ENCODE data around the gene HIVEP3.

The HIVEP3 gene

GRCh38 chr1:41791667-41792484 lies 126.8 kb downstream of the HIVEP3 start:
- Histone ChIP-seq H3K9me3 (replicated peaks in 1 of 2; ENCODE audit: control insufficient read depth in 2 of 2, insufficient read depth in 1 of 2, low read depth in 1 of 2, low read length in 2 of 2) (no peaks in the 10 kb centered on the region), H2BK12ac (ENCODE audit: low read length) (no peak overlapping the region), H3K4me2 (ENCODE audit: insufficient read depth, low read length, poor library complexity, severe bottlenecking) (no peak overlapping the region), H2BK120ac (ENCODE audit: low read depth, low read length) (no peak overlapping the region), H3K18ac (ENCODE audit: low read length) (no peak overlapping the region), H3K9ac (ENCODE audit: low read depth, low read length, poor library complexity) (no peak overlapping the region), H3K4ac (ENCODE audit: low read length) (no peak overlapping the region), H3K23ac (ENCODE audit: low read depth, low read length, poor library complexity) (no peak overlapping the region), H4K8ac (ENCODE audit: low read depth, low read length) (no peak overlapping the region), H3K4me1 (ENCODE audit: control insufficient read depth in 2 of 2, insufficient read depth in 1 of 2, low read depth in 1 of 2, low read length in 2 of 2) (no peaks in the 10 kb centered on the region), H3K79me1 (ENCODE audit: low read depth, low read length) (no peaks in the 10 kb centered on the region), H2BK15ac (ENCODE audit: low read length) (no peak overlapping the region), H3K4me3 (ENCODE audit: low read length in 2 of 2) (no peak overlapping the region), H3K27me3 (ENCODE audit: control insufficient read depth in 3 of 3, insufficient read depth in 3 of 3, low read depth in 1 of 3, low read length in 3 of 3) (no peaks in the 10 kb centered on the region), H2BK5ac (ENCODE audit: low read length) (no peak overlapping the region), H3K36me3 (replicated peaks in 1 of 2; ENCODE audit: control insufficient read depth in 2 of 2, insufficient read depth in 2 of 2, low read length in 2 of 2) (no peaks in the 10 kb centered on the region), H4K91ac (ENCODE audit: low read depth, low read length, poor library complexity) (no peak overlapping the region), H3K14ac (ENCODE audit: low read length) (no peak overlapping the region), H3K27ac (replicated peaks; ENCODE audit: low read length) (no peak overlapping the region), H2AFZ (ENCODE audit: low read length) (no peak overlapping the region), H2AK5ac (ENCODE audit: low read depth, low read length) (no peak overlapping the region)
- no peak for DNase-seq (ENCODE audit: low spot score)
- no CpG with 5 or more reads among the region's 5 CpGs for WGBS, 2 donors (ENCODE audit: extremely low coverage in 2 of 2, insufficient read length in 2 of 2, insufficient replicate concordance in 1 of 2)

- no peak overlapping the region for H2BK15ac ChIP-seq (ENCODE audit: low read length)
- no peak overlapping the region for H4K91ac ChIP-seq (ENCODE audit: low read depth, low read length, poor library complexity)
- no peak overlapping the region for H2AK5ac ChIP-seq (ENCODE audit: low read depth, low read length)
- DNase-seq (ENCODE audit: low spot score), result no peak
- no peaks in the 10 kb centered on the region for H3K27me3 ChIP-seq (ENCODE audit: control insufficient read depth in 3 of 3, insufficient read depth in 3 of 3, low read depth in 1 of 3, low read length in 3 of 3)
- no peak overlapping the region for H2BK120ac ChIP-seq (ENCODE audit: low read depth, low read length)
- no peak overlapping the region for H3K9ac ChIP-seq (ENCODE audit: low read depth, low read length, poor library complexity)
- no peak overlapping the region for H3K14ac ChIP-seq (ENCODE audit: low read length)
- no peak overlapping the region for H2AFZ ChIP-seq (ENCODE audit: low read length)
- H3K4me3 ChIP-seq (ENCODE audit: low read length in 2 of 2), result no peak overlapping the region
- WGBS, 2 donors (ENCODE audit: extremely low coverage in 2 of 2, insufficient read length in 2 of 2, insufficient replicate concordance in 1 of 2), result no CpG with 5 or more reads among the region's 4 CpGs
- H3K23ac ChIP-seq (ENCODE audit: low read depth, low read length, poor library complexity), result no peak overlapping the region
- H3K18ac ChIP-seq (ENCODE audit: low read length), result no peak overlapping the region
- H3K4me2 ChIP-seq (ENCODE audit: insufficient read depth, low read length, poor library complexity, severe bottlenecking), result no peak overlapping the region
- no peak overlapping the region for H2BK5ac ChIP-seq (ENCODE audit: low read length)
- H3K36me3 ChIP-seq (replicated peaks in 1 of 2; ENCODE audit: control insufficient read depth in 2 of 2, insufficient read depth in 2 of 2, low read length in 2 of 2), result no peaks in the 10 kb centered on the region
- H3K27ac ChIP-seq (replicated peaks; ENCODE audit: low read length), result no peak overlapping the region
- H3K4me1 ChIP-seq (ENCODE audit: control insufficient read depth in 2 of 2, insufficient read depth in 1 of 2, low read depth in 1 of 2, low read length in 2 of 2), result no peaks in the 10 kb centered on the region
- H3K9me3 ChIP-seq (replicated peaks in 1 of 2; ENCODE audit: control insufficient read depth in 2 of 2, insufficient read depth in 1 of 2, low read depth in 1 of 2, low read length in 2 of 2), result no peaks in the 10 kb centered on the region
- no peak overlapping the region for H4K8ac ChIP-seq (ENCODE audit: low read depth, low read length)
- no peaks in the 10 kb centered on the region for H3K79me1 ChIP-seq (ENCODE audit: low read depth, low read length)
- H2BK12ac ChIP-seq (ENCODE audit: low read length), result no peak overlapping the region
- H3K4ac ChIP-seq (ENCODE audit: low read length), result no peak overlapping the region
Observed at GRCh38 chr1:41790351-41790750, 128.4 kb downstream of the HIVEP3 start.

GRCh38 chr1:41789661-41790330 lies 128.9 kb downstream of the HIVEP3 start:
- Histone ChIP-seq H2BK5ac (ENCODE audit: low read length) (no peak overlapping the region), H3K9ac (ENCODE audit: low read depth, low read length, poor library complexity) (no peak overlapping the region), H3K27ac (replicated peaks; ENCODE audit: low read length) (no peak overlapping the region), H2AFZ (ENCODE audit: low read length) (no peak overlapping the region), H2BK120ac (ENCODE audit: low read depth, low read length) (no peak overlapping the region), H4K91ac (ENCODE audit: low read depth, low read length, poor library complexity) (no peak overlapping the region), H3K36me3 (replicated peaks in 1 of 2; ENCODE audit: control insufficient read depth in 2 of 2, insufficient read depth in 2 of 2, low read length in 2 of 2) (no peaks in the 10 kb centered on the region), H3K4ac (ENCODE audit: low read length) (no peak overlapping the region), H3K9me3 (replicated peaks in 1 of 2; ENCODE audit: control insufficient read depth in 2 of 2, insufficient read depth in 1 of 2, low read depth in 1 of 2, low read length in 2 of 2) (no peaks in the 10 kb centered on the region), H3K14ac (ENCODE audit: low read length) (no peak overlapping the region), H2BK12ac (ENCODE audit: low read length) (no peak overlapping the region), H3K23ac (ENCODE audit: low read depth, low read length, poor library complexity) (no peak overlapping the region), H3K4me1 (ENCODE audit: control insufficient read depth in 2 of 2, insufficient read depth in 1 of 2, low read depth in 1 of 2, low read length in 2 of 2) (no peaks in the 10 kb centered on the region), H2BK15ac (ENCODE audit: low read length) (no peak overlapping the region), H3K27me3 (ENCODE audit: control insufficient read depth in 3 of 3, insufficient read depth in 3 of 3, low read depth in 1 of 3, low read length in 3 of 3) (no peaks in the 10 kb centered on the region), H3K79me1 (ENCODE audit: low read depth, low read length) (no peaks in the 10 kb centered on the region), H3K4me3 (ENCODE audit: low read length in 2 of 2) (no peak overlapping the region), H3K4me2 (ENCODE audit: insufficient read depth, low read length, poor library complexity, severe bottlenecking) (no peak overlapping the region), H4K8ac (ENCODE audit: low read depth, low read length) (no peak overlapping the region), H2AK5ac (ENCODE audit: low read depth, low read length) (no peak overlapping the region), H3K18ac (ENCODE audit: low read length) (no peak overlapping the region)
- DNase-seq (ENCODE audit: low spot score), result no peak
- WGBS, 2 donors (ENCODE audit: extremely low coverage in 2 of 2, insufficient read length in 2 of 2, insufficient replicate concordance in 1 of 2), result no CpG with 5 or more reads among the region's 3 CpGs

- peaks cover 0 to 4% (median 0%) of the 10 kb centered on the region in 3 experiments for H3K27me3 ChIP-seq (ENCODE audit: control insufficient read depth in 3 of 3, insufficient read depth in 3 of 3, low read depth in 1 of 3, low read length in 3 of 3)
- H2AFZ ChIP-seq (ENCODE audit: low read length), result no peak overlapping the region
- no peak overlapping the region for H2BK12ac ChIP-seq (ENCODE audit: low read length)
- H3K4me2 ChIP-seq (ENCODE audit: insufficient read depth, low read length, poor library complexity, severe bottlenecking), result no peak overlapping the region
- H3K9me3 ChIP-seq (replicated peaks in 1 of 2; ENCODE audit: control insufficient read depth in 2 of 2, insufficient read depth in 1 of 2, low read depth in 1 of 2, low read length in 2 of 2), result no peaks in the 10 kb centered on the region
- H3K14ac ChIP-seq (ENCODE audit: low read length), result no peak overlapping the region
- no peaks in the 10 kb centered on the region for H3K36me3 ChIP-seq (replicated peaks in 1 of 2; ENCODE audit: control insufficient read depth in 2 of 2, insufficient read depth in 2 of 2, low read length in 2 of 2)
- H3K4me1 ChIP-seq (ENCODE audit: control insufficient read depth in 2 of 2, insufficient read depth in 1 of 2, low read depth in 1 of 2, low read length in 2 of 2), result no peaks in the 10 kb centered on the region
- no peak overlapping the region for H3K18ac ChIP-seq (ENCODE audit: low read length)
- no peak overlapping the region for H4K8ac ChIP-seq (ENCODE audit: low read depth, low read length)
- no peak overlapping the region for H3K23ac ChIP-seq (ENCODE audit: low read depth, low read length, poor library complexity)
- H3K4me3 ChIP-seq (ENCODE audit: low read length in 2 of 2), result no peak overlapping the region
- H2AK5ac ChIP-seq (ENCODE audit: low read depth, low read length), result peak overlapping the region; percentile 20
- H3K27ac ChIP-seq (replicated peaks; ENCODE audit: low read length), result no peak overlapping the region
- H2BK5ac ChIP-seq (ENCODE audit: low read length), result no peak overlapping the region
- H2BK120ac ChIP-seq (ENCODE audit: low read depth, low read length), result no peak overlapping the region
- no peak for DNase-seq (ENCODE audit: low spot score)
- WGBS, 2 donors (ENCODE audit: extremely low coverage in 2 of 2, insufficient read length in 2 of 2, insufficient replicate concordance in 1 of 2), result no CpG with 5 or more reads among the region's 3 CpGs
- H2BK15ac ChIP-seq (ENCODE audit: low read length), result no peak overlapping the region
- no peaks in the 10 kb centered on the region for H3K79me1 ChIP-seq (ENCODE audit: low read depth, low read length)
- H3K4ac ChIP-seq (ENCODE audit: low read length), result no peak overlapping the region
- no peak overlapping the region for H3K9ac ChIP-seq (ENCODE audit: low read depth, low read length, poor library complexity)
- peak overlapping the region; percentile 56 for H4K91ac ChIP-seq (ENCODE audit: low read depth, low read length, poor library complexity)
Observed at GRCh38 chr1:41788427-41788826, 130.3 kb downstream of the HIVEP3 start.
